Lung (tissue), 12 donors: ENCODE data around the gene ARSI. TPM values are rescaled to one million over a fixed set of nuclear protein-coding genes. Genes with fewer than 3 reads are reported as not detected.

Experiments used
- ATAC-seq: fragments of 200-7000 bp; cut with Tn5 transposase; one replicate; pipeline ENCODE4 v1.9.1; 2020; ENCODE audit warnings: moderate number of reproducible peaks; ENCODE audit not compliant: insufficient read depth, low FRiP score
- DNase-seq, 3 donors: peaks; one replicate each; pipeline ENCODE4 v3.0.0-alpha.2; 2013 to 2017
- H3K27ac ChIP-seq, 2 donors: one replicate each; pipeline ENCODE4 v1.5.1; 2013; ENCODE audit warnings: mild to moderate bottlenecking in 2 of 2, moderate library complexity in 2 of 2, control low read depth in 1 of 2, inconsistent platforms in 1 of 2, low read depth in 1 of 2, low read length in 1 of 2
- H3K27me3 ChIP-seq, 3 donors: one replicate each; pipeline ENCODE4 v1.5.1; 2013; ENCODE audit warnings: low read length in 2 of 3; ENCODE audit not compliant: control insufficient read depth in 3 of 3, insufficient read depth in 3 of 3
- H3K36me3 ChIP-seq, 4 donors: one replicate each; pipeline ENCODE4 v1.5.1; 2013; ENCODE audit warnings: low read length in 4 of 4, mild to moderate bottlenecking in 1 of 4, moderate library complexity in 1 of 4; ENCODE audit not compliant: control insufficient read depth in 4 of 4, insufficient read depth in 4 of 4
- H3K4me1 ChIP-seq, 5 donors: one replicate each; pipeline ENCODE4 v1.5.1; 2013; ENCODE audit warnings: low read length in 5 of 5, mild to moderate bottlenecking in 2 of 5, moderate library complexity in 1 of 5; ENCODE audit not compliant: control insufficient read depth in 5 of 5, insufficient read depth in 5 of 5
- H3K4me3 ChIP-seq: one replicate; pipeline ENCODE4 v1.5.1; 2013; ENCODE audit warnings: mild to moderate bottlenecking, control low read depth, moderate library complexity
- H3K9ac ChIP-seq, 2 donors: one replicate each; pipeline ENCODE4 v1.5.1; 2013; ENCODE audit warnings: low read length in 2 of 2, control low read depth in 1 of 2; ENCODE audit not compliant: insufficient read depth in 1 of 2
- H3K9me3 ChIP-seq, 4 donors: one replicate each; pipeline ENCODE4 v1.5.1; 2013; ENCODE audit warnings: low read length in 3 of 4, mild to moderate bottlenecking in 1 of 4, moderate library complexity in 1 of 4; ENCODE audit not compliant: control insufficient read depth in 4 of 4, insufficient read depth in 3 of 4
- WGBS, 2 donors: extraction: QIAGEN DNeasy Blood & Tissue Kit; methylation state at CpG; one replicate each; pipeline ENCODE4 v1.1.7; 2013; 5-methylcytosine and 5-hydroxymethylcytosine counted together
- polyA plus RNA-seq, 2 donors: library from polyadenylated mRNA; stranded (reverse); fragments of 200-250 nt; gene quantifications; one replicate each; pipeline ENCODE4 v1.2.1, GENCODE V29; 2013
- total RNA-seq, 2 donors: library from RNA; depleted of rRNA in 1 of 2; stranded (reverse); fragments of >200 nt in 1 of 2; gene quantifications; one replicate each; pipeline ENCODE4 v1.2.1, GENCODE V29; 2014 to 2021
- TF ChIP-seq, protein P1 (sequence below): IDR thresholded peaks from 2 replicates; pipeline ENCODE4 v1.5.1; 2012; ENCODE audit warnings: mild to moderate bottlenecking; ENCODE audit errors: control extremely low read depth, extremely low read depth
- donor health status: control.
- donor health status: control.
- donor health status: Bipolar disorder and iron deficiency.
- donor health status: healthy.
- donor health status: DM: yes; HTN: yes; CAD: no.

ARSI gene
- total and polyA plus RNA-seq, 4 donors, result 0.91 to 15.4 (median 4.1) TPM

DNA sequence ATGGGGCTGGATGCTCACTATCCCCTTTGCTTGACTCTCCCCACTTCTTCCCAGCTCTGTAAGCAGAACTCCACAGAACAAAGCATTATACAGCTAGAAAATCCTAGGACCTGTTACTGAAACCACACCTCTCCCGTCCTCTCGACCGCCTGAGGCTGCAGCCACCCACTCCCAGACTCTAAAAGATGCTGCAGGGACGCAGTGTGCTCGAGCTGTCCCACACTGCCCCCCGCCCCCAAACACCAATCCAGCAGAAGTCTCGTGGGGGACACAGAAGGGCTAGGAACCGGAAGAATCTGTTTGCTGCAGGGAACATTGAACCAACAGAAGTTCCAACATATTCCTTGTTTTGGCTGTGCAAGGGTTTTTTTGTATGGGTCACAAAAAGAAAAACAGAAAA is 20.7 kb downstream of the ARSI start:
- peaks cover 0 to 31% (median 15%) of the 10 kb centered on the region in 5 donors for H3K4me1 ChIP-seq
- WGBS, 2 donors, result 83 to 86% methylated on average over 8 of the region's 8 CpGs
- no peaks in the 10 kb centered on the region for H3K36me3 ChIP-seq
- no peak overlapping the region for H3K27ac ChIP-seq
- TF ChIP-seq, protein P1, sequence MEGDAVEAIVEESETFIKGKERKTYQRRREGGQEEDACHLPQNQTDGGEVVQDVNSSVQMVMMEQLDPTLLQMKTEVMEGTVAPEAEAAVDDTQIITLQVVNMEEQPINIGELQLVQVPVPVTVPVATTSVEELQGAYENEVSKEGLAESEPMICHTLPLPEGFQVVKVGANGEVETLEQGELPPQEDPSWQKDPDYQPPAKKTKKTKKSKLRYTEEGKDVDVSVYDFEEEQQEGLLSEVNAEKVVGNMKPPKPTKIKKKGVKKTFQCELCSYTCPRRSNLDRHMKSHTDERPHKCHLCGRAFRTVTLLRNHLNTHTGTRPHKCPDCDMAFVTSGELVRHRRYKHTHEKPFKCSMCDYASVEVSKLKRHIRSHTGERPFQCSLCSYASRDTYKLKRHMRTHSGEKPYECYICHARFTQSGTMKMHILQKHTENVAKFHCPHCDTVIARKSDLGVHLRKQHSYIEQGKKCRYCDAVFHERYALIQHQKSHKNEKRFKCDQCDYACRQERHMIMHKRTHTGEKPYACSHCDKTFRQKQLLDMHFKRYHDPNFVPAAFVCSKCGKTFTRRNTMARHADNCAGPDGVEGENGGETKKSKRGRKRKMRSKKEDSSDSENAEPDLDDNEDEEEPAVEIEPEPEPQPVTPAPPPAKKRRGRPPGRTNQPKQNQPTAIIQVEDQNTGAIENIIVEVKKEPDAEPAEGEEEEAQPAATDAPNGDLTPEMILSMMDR, result no peak
- H3K9me3 ChIP-seq, result no peaks in the 10 kb centered on the region
- DNase-seq (no peak), ATAC-seq (no peak)
- no peak overlapping the region for H3K4me3 ChIP-seq
- no peak overlapping the region for H3K9ac ChIP-seq
- no peaks in the 10 kb centered on the region for H3K27me3 ChIP-seq

DNA sequence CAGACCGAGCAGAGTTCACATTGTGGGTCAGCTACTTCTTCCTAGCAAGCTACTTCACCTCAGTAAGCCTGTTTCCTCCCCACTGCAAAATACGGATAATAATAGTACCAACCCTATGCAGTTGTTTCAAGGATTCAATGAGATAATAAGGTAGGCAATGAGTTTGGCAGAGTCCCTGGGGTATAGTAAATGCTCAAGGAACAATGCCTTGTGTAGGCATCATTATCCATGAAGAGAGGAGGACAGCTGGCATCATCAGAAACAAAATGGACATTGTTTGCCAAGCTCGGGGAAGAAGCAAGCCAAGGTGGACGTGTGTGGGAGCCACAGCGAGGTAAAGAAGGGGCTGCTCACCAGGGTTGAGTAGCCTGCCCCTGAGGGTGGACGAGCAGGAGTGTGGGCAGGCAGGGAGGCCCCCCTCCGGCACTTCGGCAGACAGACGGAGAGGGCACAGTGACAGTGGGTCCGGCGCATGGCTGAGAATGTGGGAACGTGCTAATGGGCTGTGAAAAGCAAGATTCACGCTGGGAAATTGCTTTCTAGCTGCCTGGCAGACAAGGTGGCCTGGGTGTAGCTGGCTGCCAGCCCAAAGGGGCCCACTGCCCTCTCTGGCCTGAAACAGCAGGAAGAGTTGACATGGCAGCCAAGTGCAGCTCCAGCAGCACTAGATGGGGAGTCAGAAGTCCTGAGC is 23.2 kb downstream of the ARSI start:
- H3K9me3 ChIP-seq, result no peaks in the 10 kb centered on the region
- H3K4me1 ChIP-seq, result peaks cover 0 to 31% (median 15%) of the 10 kb centered on the region in 5 donors
- H3K27me3 ChIP-seq, result no peaks in the 10 kb centered on the region
- DNase-seq (peak; percentile 73 to 84 (median 79)), ATAC-seq (no peak)
- H3K4me3 ChIP-seq, result no peak overlapping the region
- H3K27ac ChIP-seq, result no peak overlapping the region
- no peaks in the 10 kb centered on the region for H3K36me3 ChIP-seq
- 76% methylated on average over 13 of the region's 13 CpGs for WGBS, 2 donors
- H3K9ac ChIP-seq, result peak overlapping the region in 1 of 2 donors; percentile 11
- TF ChIP-seq, protein P1, result no peak

DNA sequence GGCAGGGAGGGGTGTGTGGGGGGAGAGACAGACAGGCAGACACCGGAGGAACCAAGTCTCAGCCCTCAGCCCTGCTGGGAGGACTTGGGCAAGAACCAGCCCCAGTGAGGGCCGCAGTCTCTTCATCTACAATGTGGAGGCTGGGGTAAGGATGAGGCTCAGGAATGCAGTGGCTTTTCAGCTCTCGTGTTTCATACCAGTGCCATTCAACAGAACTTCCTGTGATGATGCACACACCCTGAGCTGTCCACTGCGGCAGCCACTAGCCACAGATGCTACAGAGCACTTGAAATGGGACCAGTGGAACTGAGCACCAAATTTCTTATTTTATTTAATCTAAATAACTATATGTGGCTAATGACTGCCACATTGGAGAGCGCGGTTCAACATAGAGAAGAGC is 23.8 kb downstream of the ARSI start:
- H3K9me3 ChIP-seq, result no peaks in the 10 kb centered on the region
- TF ChIP-seq, protein P1, result no peak
- H3K27ac ChIP-seq, result no peak overlapping the region
- H3K36me3 ChIP-seq, result no peaks in the 10 kb centered on the region
- H3K9ac ChIP-seq, result no peak overlapping the region
- DNase-seq (peak in 1 of 3 donors; percentile 35), ATAC-seq (no peak)
- H3K4me3 ChIP-seq, result no peak overlapping the region
- H3K27me3 ChIP-seq, result no peaks in the 10 kb centered on the region
- 82 to 84% methylated on average over 6 of the region's 6 CpGs for WGBS, 2 donors
- H3K4me1 ChIP-seq, result peaks cover 0 to 31% (median 15%) of the 10 kb centered on the region in 5 donors
